ENCODE measurements around the gene WIZ. TPM values are rescaled to one million over a fixed set of nuclear protein-coding genes. Genes with fewer than 3 reads are reported as not detected.
"Not testable (repeated sequence)": the region's sequence is repeated elsewhere in the genome, so short reads cannot be mapped to it uniquely, and the experiment has no call there.

WIZ gene
- total RNA-seq: 10 to 100 TPM; 28.4 to 29.3 TPM

GRCh38 chr19:15449620-15450527, at the start of gene WIZ:
TSS of gene WIZ (minus strand) at chr19:15449956. CDS start at chr19:15448307, 1,649 bp downstream.
- Mint-ChIP-seq H3K36me3 (peaks cover 26% of the 10 kb centered on the region), H3K4me1 (peaks cover 25% of the 10 kb centered on the region), H3K27me3 (no peaks in the 10 kb centered on the region), H3K4me3 (peak within 1 kb of the TSS; percentile 83), H3K27ac (peak within 1 kb of the TSS; percentile 89), H3K9me3 (no peaks in the 10 kb centered on the region)
- POLR2A ChIA-PET: interaction anchor here (0.8 to 3.5 kb wide), 8 partner anchors 9 to 105 kb away, joined by 3 to 12 read pairs (median 4); partner anchors contain the start of gene AKAP8L
- ATAC-seq (ENCODE audit: low read depth): peak; percentile 68
- DNase-seq: peak; percentile 92

GRCh38 chr19:15498910-15499309, 49.2 kb upstream of the WIZ start:
- Mint-ChIP-seq H3K27ac (no peak overlapping the region), H3K27me3 (peaks cover 3% of the 10 kb centered on the region), H3K4me1 (peaks cover 2% of the 10 kb centered on the region), H3K36me3 (no peaks in the 10 kb centered on the region), H3K9me3 (no peaks in the 10 kb centered on the region), H3K4me3 (no peak overlapping the region)
- POLR2A ChIA-PET: no interaction called here
- DNase-seq (no peak), ATAC-seq (ENCODE audit: low read depth) (no peak)

- Mint-ChIP-seq H3K4me3 (no peak overlapping the region), H3K9me3 (no peaks in the 10 kb centered on the region), H3K27ac (no peak overlapping the region), H3K27me3 (peaks cover 3% of the 10 kb centered on the region), H3K4me1 (peaks cover 2% of the 10 kb centered on the region), H3K36me3 (no peaks in the 10 kb centered on the region)
- DNase-seq: no peak
- POLR2A ChIA-PET: no interaction called here
- ATAC-seq (ENCODE audit: low read depth): no peak
Observed at GRCh38 chr19:15498156-15498858, 48.6 kb upstream of the WIZ start.

- DNase-seq (no peak), ATAC-seq (ENCODE audit: low read depth) (no peak)
- POLR2A ChIA-PET: no interaction called here
- no peak overlapping the region for H3K27ac Mint-ChIP-seq
- H3K9me3 Mint-ChIP-seq: no peaks in the 10 kb centered on the region
- H3K4me3 Mint-ChIP-seq: no peak overlapping the region
- H3K27me3 Mint-ChIP-seq: peaks cover 5% of the 10 kb centered on the region
- H3K4me1 Mint-ChIP-seq: peaks cover 2% of the 10 kb centered on the region
- H3K36me3 Mint-ChIP-seq: peaks cover 1% of the 10 kb centered on the region
Observed at GRCh38 chr19:15495151-15495550, 45.4 kb upstream of the WIZ start.

- Mint-ChIP-seq H3K4me3 (no peak overlapping the region), H3K27ac (no peak overlapping the region), H3K9me3 (peaks cover 5% of the 10 kb centered on the region), H3K27me3 (peaks cover 5% of the 10 kb centered on the region), H3K36me3 (peaks cover 1% of the 10 kb centered on the region), H3K4me1 (peaks cover 4% of the 10 kb centered on the region)
- ATAC-seq (ENCODE audit: low read depth) (no peak), DNase-seq (no peak)
- POLR2A ChIA-PET: no interaction called here
Observed at GRCh38 chr19:15488489-15489226, 38.9 kb upstream of the WIZ start.

- no peak for DNase-seq
- Mint-ChIP-seq H3K4me1 (peaks cover 9% of the 10 kb centered on the region), H3K4me3 (no peak overlapping the region), H3K9me3 (peaks cover 5% of the 10 kb centered on the region), H3K27me3 (no peaks in the 10 kb centered on the region), H3K27ac (no peak overlapping the region), H3K36me3 (no peaks in the 10 kb centered on the region)
- no peak for ATAC-seq (ENCODE audit: low read depth)
- POLR2A ChIA-PET: no interaction called here
Observed at GRCh38 chr19:15487038-15487437, 37.3 kb upstream of the WIZ start.

- not testable (repeated sequence) for ATAC-seq (ENCODE audit: low read depth); H3K9me3 Mint-ChIP-seq; H3K4me1 Mint-ChIP-seq; H3K36me3 Mint-ChIP-seq; H3K27me3 Mint-ChIP-seq; DNase-seq; H3K4me3 Mint-ChIP-seq; H3K27ac Mint-ChIP-seq
- POLR2A ChIA-PET: interaction anchor here (0.6 kb wide), 1 partner anchor 1181 kb away, joined by 3 read pairs; no protein-coding TSS in a partner anchor
Observed at GRCh38 chr19:15485768-15486167, 36.0 kb upstream of the WIZ start.

- ATAC-seq (ENCODE audit: low read depth); DNase-seq; H3K9me3 Mint-ChIP-seq; H3K36me3 Mint-ChIP-seq; H3K27me3 Mint-ChIP-seq; H3K27ac Mint-ChIP-seq; POLR2A ChIA-PET; H3K4me3 Mint-ChIP-seq: not testable (repeated sequence)
- peaks cover 27% of the 10 kb centered on the region for H3K4me1 Mint-ChIP-seq
Observed at GRCh38 chr19:15480996-15481395, 31.2 kb upstream of the WIZ start.

- H3K4me1 Mint-ChIP-seq: peaks cover 28% of the 10 kb centered on the region
- no peaks in the 10 kb centered on the region for H3K36me3 Mint-ChIP-seq
- H3K9me3 Mint-ChIP-seq: no peaks in the 10 kb centered on the region
- POLR2A ChIA-PET: interaction anchor here (0.7 to 1.2 kb wide), 2 partner anchors 33 to 60 kb away, joined by 3 read pairs; no protein-coding TSS in a partner anchor
- peak within 1 kb of the TSS; percentile 24 for H3K27ac Mint-ChIP-seq
- no peak for DNase-seq
- H3K4me3 Mint-ChIP-seq: peak within 1 kb of the TSS; percentile 0
- H3K27me3 Mint-ChIP-seq: no peaks in the 10 kb centered on the region
- ATAC-seq (ENCODE audit: low read depth): peak; percentile 31
Observed at GRCh38 chr19:15479391-15480345, 29.9 kb upstream of the WIZ start, which contains the start of gene PGLYRP2. TSS of gene PGLYRP2 (minus strand) at chr19:15479501. CDS start at chr19:15479371, 130 bp downstream.

- DNase-seq (no peak), ATAC-seq (ENCODE audit: low read depth) (no peak)
- Mint-ChIP-seq H3K4me1 (peaks cover 26% of the 10 kb centered on the region), H3K4me3 (no peak overlapping the region), H3K27ac (no peak overlapping the region), H3K36me3 (no peaks in the 10 kb centered on the region), H3K9me3 (no peaks in the 10 kb centered on the region), H3K27me3 (no peaks in the 10 kb centered on the region)
- POLR2A ChIA-PET: interaction anchor here (0.8 to 1.3 kb wide), 2 partner anchors 9 to 13 kb away, joined by 3 to 4 read pairs; no protein-coding TSS in a partner anchor
Observed at GRCh38 chr19:15476325-15476724, 26.6 kb upstream of the WIZ start.

GRCh38 chr19:15475611-15476010, 25.9 kb upstream of the WIZ start:
- no peak for DNase-seq
- H3K27me3 Mint-ChIP-seq: no peaks in the 10 kb centered on the region
- no peak overlapping the region for H3K27ac Mint-ChIP-seq
- no peaks in the 10 kb centered on the region for H3K36me3 Mint-ChIP-seq
- H3K4me3 Mint-ChIP-seq: no peak overlapping the region
- no peak for ATAC-seq (ENCODE audit: low read depth)
- H3K4me1 Mint-ChIP-seq: peaks cover 26% of the 10 kb centered on the region
- no peaks in the 10 kb centered on the region for H3K9me3 Mint-ChIP-seq
- POLR2A ChIA-PET: interaction anchor here (0.8 kb wide), 1 partner anchor 9 kb away, joined by 3 read pairs; no protein-coding TSS in a partner anchor

GRCh38 chr19:15475169-15475568, 25.4 kb upstream of the WIZ start:
- no peaks in the 10 kb centered on the region for H3K9me3 Mint-ChIP-seq
- POLR2A ChIA-PET: interaction anchor here (0.7 kb wide), 1 partner anchor 359 kb away, joined by 3 read pairs; no protein-coding TSS in a partner anchor
- H3K4me1 Mint-ChIP-seq: peaks cover 26% of the 10 kb centered on the region
- H3K27me3 Mint-ChIP-seq: no peaks in the 10 kb centered on the region
- H3K36me3 Mint-ChIP-seq: no peaks in the 10 kb centered on the region
- DNase-seq (no peak), ATAC-seq (ENCODE audit: low read depth) (no peak)
- no peak overlapping the region for H3K4me3 Mint-ChIP-seq
- no peak overlapping the region for H3K27ac Mint-ChIP-seq
